Sigmoid colon (tissue), 7 donors: ENCODE measurements around the gene CFAP97D2. TPM values are rescaled to one million over a fixed set of nuclear protein-coding genes. Genes with fewer than 3 reads are reported as not detected.
"Not testable (repeated sequence)": the region's sequence is repeated elsewhere in the genome, so short reads cannot be mapped to it uniquely, and the experiment has no call there.

Experiments
- DNase-seq: peaks from one replicate; pipeline ENCODE4 v3.0.0-alpha.2; 2019
- H3K27ac ChIP-seq, 4 donors: fragments of 200-600 bp; sonication (generic); one replicate each; pipeline ENCODE4 v1.5.1; 2016 to 2019; ENCODE audit warnings: mild to moderate bottlenecking in 1 of 4
- H3K27me3 ChIP-seq, 3 donors: fragments of 200-600 bp; sonication (generic); one replicate each; pipeline ENCODE4 v1.5.1; 2019; ENCODE audit warnings: mild to moderate bottlenecking in 1 of 3
- H3K36me3 ChIP-seq, 4 donors: fragments of 200-600 bp; sonication (generic); one replicate each; pipeline ENCODE4 v1.5.1; 2016 to 2019
- H3K4me1 ChIP-seq, 4 donors: fragments of 200-600 bp; sonication (generic); one replicate each; pipeline ENCODE4 v1.5.1; 2017 to 2019
- H3K4me3 ChIP-seq, 4 donors: fragments of 200-600 bp; sonication (generic); one replicate each; pipeline ENCODE4 v1.5.1; 2017 to 2019; ENCODE audit warnings: mild to moderate bottlenecking in 2 of 4, moderate library complexity in 1 of 4
- H3K9me3 ChIP-seq, 4 donors: fragments of 200-600 bp in 3 of 4; sonication (generic) in 3 of 4; one replicate each; pipeline versions ENCODE4 v1.5.1 to v1.6.1; 2013 to 2019
- EP300 ChIP-seq, 4 donors: sonication (generic); formaldehyde crosslinking; IDR thresholded peaks; one replicate each; pipeline ENCODE4 v1.6.1; 2017; ENCODE audit warnings: antibody characterized with exemption in 4 of 4
- POLR2A ChIP-seq, 2 donors: fragments of 450-650 bp; IDR thresholded peaks; one replicate each; pipeline ENCODE4 v1.6.1; 2016; ENCODE audit warnings: antibody characterized with exemption in 2 of 2, mild to moderate bottlenecking in 2 of 2, moderate library complexity in 2 of 2
- POLR2AphosphoS5 ChIP-seq, 4 donors: sonication (generic); formaldehyde crosslinking; IDR thresholded peaks; one replicate each; pipeline ENCODE4 v1.6.1; 2017; ENCODE audit warnings: antibody characterized with exemption in 4 of 4
- WGBS, 2 donors: extraction: QIAGEN DNeasy Blood & Tissue Kit; methylation state at CpG; one replicate each; pipeline ENCODE4 v1.1.7; 2013; 5-methylcytosine and 5-hydroxymethylcytosine counted together
- intact Hi-C: fragments of 100-400 bp; cut with DNase I; formaldehyde crosslinking; loops from one replicate; pipeline ENCODE4 v1.15.1; 2023
- polyA plus RNA-seq, 3 donors: library from polyadenylated mRNA; stranded (reverse); fragments of 200-250 nt; gene quantifications; one replicate each; pipeline ENCODE4 v1.2.3, GENCODE V29; 2013
- total RNA-seq, 4 donors: library from RNA; depleted of rRNA; stranded (reverse); fragments of >200 nt; gene quantifications; one replicate each; pipeline ENCODE4 v1.1.0, GENCODE V29; 2016
- TF ChIP-seq, protein P1 (sequence below), 4 experiments: fragments of 450-650 bp in 3 of 4; fragments of 200-600 bp in 1 of 4; IDR thresholded peaks; one replicate each; pipeline ENCODE4 v1.5.1; 2016 to 2019; ENCODE audit warnings: antibody characterized with exemption in 4 of 4, mild to moderate bottlenecking in 3 of 4, moderate library complexity in 2 of 4
- donor health status: healthy with polysubstance abuse.
- donor health status: Bipolar disorder and iron deficiency.
- donor health status: healthy.

The CFAP97D2 gene
- total and polyA plus RNA-seq, 7 donors, result 0.04 TPM; not detected in 6

DNA sequence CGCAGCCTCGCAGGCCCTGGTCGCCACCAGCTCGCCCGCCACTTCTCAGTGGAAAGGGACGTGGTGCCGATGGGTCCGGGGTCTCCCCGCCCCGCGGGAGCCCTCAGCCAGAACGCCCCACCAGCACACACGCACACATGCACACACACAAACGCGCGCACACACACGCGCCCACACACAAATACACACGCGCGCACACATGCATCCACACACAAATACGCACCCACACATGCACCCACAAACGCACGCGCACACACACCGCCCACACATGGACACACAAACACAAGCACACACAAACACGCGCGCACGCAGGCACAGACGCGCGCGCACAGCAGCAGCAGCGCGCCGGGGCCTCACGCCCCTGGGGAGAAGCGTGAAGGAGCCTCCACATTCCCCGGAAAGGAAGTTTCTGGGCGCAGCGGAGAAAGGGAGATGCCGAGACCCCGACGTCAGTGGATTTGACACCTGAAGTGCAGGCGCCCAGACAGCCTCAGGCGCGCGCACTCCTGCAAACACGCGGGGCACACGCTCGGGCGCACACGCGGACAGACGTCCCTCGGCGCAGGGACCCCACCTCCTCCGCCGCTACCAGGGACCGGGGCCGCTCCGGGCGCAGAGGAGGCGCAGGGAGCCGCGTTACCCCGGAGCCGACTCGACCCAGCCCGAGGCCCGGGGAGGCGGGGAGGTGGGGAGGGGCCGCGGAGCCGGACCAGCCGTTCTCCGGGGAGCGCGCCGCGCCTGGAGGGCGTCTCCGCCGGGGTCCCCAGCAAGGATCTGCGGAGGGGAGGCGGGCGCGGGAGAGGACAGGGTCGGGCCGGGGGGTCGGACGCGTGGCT lies 47.3 kb upstream of the CFAP97D2 start:
- H3K36me3 ChIP-seq, result no peaks in the 10 kb centered on the region
- H3K9me3 ChIP-seq, result no peaks in the 10 kb centered on the region
- WGBS, 2 donors, result 1% methylated on average over 95 of the region's 95 CpGs
- no peaks in the 10 kb centered on the region for H3K27me3 ChIP-seq
- intact Hi-C loops, result loop anchor here (1.0 to 5.0 kb wide), 3 partner anchors 66 to 100 kb away; no protein-coding TSS in a partner anchor
- DNase-seq, result no peak
- H3K4me3 ChIP-seq, result peak overlapping the region; percentile 58 to 97 (median 76)
- H3K4me1 ChIP-seq, result peaks cover 0 to 47% (median 38%) of the 10 kb centered on the region in 4 donors
- no peak for TF ChIP-seq POLR2A (IDR thresholded peaks at IDR 0.05)
- no peak for TF ChIP-seq EP300 (IDR thresholded peaks at IDR 0.05)
- TF ChIP-seq, protein P1, sequence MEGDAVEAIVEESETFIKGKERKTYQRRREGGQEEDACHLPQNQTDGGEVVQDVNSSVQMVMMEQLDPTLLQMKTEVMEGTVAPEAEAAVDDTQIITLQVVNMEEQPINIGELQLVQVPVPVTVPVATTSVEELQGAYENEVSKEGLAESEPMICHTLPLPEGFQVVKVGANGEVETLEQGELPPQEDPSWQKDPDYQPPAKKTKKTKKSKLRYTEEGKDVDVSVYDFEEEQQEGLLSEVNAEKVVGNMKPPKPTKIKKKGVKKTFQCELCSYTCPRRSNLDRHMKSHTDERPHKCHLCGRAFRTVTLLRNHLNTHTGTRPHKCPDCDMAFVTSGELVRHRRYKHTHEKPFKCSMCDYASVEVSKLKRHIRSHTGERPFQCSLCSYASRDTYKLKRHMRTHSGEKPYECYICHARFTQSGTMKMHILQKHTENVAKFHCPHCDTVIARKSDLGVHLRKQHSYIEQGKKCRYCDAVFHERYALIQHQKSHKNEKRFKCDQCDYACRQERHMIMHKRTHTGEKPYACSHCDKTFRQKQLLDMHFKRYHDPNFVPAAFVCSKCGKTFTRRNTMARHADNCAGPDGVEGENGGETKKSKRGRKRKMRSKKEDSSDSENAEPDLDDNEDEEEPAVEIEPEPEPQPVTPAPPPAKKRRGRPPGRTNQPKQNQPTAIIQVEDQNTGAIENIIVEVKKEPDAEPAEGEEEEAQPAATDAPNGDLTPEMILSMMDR (IDR thresholded peaks at IDR 0.05), result no peak
- no peak for TF ChIP-seq POLR2AphosphoS5 (IDR thresholded peaks at IDR 0.05)
- H3K27ac ChIP-seq, result peak overlapping the region; percentile 74 to 88 (median 84)

DNA sequence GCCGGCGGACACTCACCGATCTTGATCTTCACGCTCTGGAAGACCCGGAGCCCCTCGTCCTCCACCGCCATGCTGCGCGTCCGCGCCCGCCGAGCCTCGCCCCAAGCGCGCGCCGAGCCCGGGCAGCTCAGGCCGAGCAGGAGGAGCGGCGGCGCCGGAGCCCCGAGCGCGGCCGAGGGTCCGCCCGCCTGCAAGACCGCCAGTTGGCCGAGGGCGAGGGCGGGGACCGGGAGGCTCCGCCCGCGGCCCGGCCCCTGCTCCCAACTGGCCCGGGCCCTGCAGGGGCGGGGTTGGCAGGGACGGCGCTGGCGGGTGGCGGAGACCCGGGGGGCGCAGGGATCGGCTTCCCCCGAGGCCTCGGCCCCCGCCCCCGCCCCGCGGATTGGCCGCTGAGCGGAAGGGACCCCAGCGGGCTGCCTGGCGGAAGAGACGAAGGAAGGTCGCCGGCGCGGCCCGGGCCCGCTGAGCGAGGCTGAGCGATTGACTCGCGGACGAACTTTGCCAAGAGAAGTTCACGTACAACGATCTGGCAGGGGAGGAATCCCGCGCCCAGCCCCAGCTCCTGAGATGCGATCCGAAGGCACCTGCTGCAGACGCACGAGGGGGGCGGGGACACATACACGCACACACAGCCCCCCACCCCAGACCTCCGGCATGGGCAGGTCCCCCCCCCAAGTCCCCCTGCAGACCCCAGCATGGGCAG lies 46.5 kb upstream of the CFAP97D2 start, which contains the start of gene RASA3:
Gene RASA3 (minus strand): TSS at position 205 of the 703 bp plus-strand sequence. CDS start 134 bp downstream, at position 71.
- H3K27me3 ChIP-seq, result no peaks in the 10 kb centered on the region
- H3K27ac ChIP-seq, result peak within 1 kb of the TSS; percentile 74 to 88 (median 84)
- peak; percentile 36 to 78 (median 72) for TF ChIP-seq POLR2AphosphoS5 (IDR thresholded peaks at IDR 0.05)
- TF ChIP-seq, protein P1 (IDR thresholded peaks at IDR 0.05), result no peak
- peaks cover 0 to 39% (median 31%) of the 10 kb centered on the region in 4 donors for H3K4me1 ChIP-seq
- 1% methylated on average over 81 of the region's 81 CpGs for WGBS, 2 donors
- peak within 1 kb of the TSS; percentile 58 to 97 (median 76) for H3K4me3 ChIP-seq
- H3K9me3 ChIP-seq, result no peaks in the 10 kb centered on the region
- H3K36me3 ChIP-seq, result no peaks in the 10 kb centered on the region
- peak; percentile 88 for DNase-seq
- intact Hi-C loops, result loop anchor here (1.0 to 5.0 kb wide), 3 partner anchors 67 to 100 kb away; no protein-coding TSS in a partner anchor

DNA sequence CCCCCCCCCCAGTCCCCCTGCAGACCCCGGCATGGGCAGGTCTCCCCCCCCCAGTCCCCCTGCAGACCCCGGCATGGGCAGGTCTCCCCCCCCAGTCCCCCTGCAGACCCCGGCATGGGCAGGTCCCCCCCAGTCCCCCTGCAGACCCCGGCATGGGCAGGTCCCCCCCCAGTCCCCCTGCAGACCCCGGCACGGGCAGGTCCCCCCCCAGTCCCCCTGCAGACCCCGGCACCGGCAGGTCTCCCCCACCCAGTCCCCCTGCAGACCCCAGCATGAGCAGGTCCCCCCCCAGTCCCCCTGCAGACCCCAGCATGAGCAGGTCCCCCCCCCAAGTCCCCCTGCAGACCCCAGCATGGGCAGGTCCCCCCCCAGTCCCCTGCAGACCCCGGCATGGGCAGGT lies 45.9 kb upstream of the CFAP97D2 start:
- not testable (repeated sequence) for H3K27me3 ChIP-seq, H3K36me3 ChIP-seq, DNase-seq, H3K9me3 ChIP-seq
- intact Hi-C loops, result loop anchor here (5.0 kb wide), 2 partner anchors 94 to 101 kb away; no protein-coding TSS in a partner anchor
- H3K27ac ChIP-seq, result peak overlapping the region in 1 of 4 donors; percentile 86
- WGBS, 2 donors, result 22 to 38% methylated on average over 7 to 8 of the region's 9 CpGs
- H3K4me3 ChIP-seq, result peak overlapping the region in 3 of 4 donors; percentile 58 to 97 (median 92)
- peaks cover 0 to 34% (median 25%) of the 10 kb centered on the region in 4 donors for H3K4me1 ChIP-seq

DNA sequence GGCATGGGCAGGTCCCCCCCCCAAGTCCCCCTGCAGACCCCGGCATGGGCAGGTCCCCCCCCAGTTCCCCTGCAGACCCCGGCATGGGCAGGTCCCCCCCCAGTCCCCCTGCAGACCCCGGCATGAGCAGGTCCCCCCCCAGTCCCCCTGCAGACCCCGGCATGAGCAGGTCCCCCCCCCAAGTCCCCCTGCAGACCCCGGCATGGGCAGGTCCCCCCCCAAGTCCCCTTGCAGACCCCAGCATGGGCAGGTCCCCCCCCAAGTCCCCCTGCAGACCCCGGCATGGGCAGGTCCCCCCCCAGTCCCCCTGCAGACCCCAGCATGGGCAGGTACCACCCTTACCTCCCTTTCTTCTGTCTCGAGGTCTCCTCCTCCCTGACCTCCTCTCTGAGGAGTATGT lies 45.5 kb upstream of the CFAP97D2 start:
- intact Hi-C loops, result loop anchor here (5.0 kb wide), 2 partner anchors 94 to 101 kb away; no protein-coding TSS in a partner anchor
- 46 to 64% methylated on average over 7 of the region's 7 CpGs for WGBS, 2 donors
- not testable (repeated sequence) for H3K27me3 ChIP-seq

DNA sequence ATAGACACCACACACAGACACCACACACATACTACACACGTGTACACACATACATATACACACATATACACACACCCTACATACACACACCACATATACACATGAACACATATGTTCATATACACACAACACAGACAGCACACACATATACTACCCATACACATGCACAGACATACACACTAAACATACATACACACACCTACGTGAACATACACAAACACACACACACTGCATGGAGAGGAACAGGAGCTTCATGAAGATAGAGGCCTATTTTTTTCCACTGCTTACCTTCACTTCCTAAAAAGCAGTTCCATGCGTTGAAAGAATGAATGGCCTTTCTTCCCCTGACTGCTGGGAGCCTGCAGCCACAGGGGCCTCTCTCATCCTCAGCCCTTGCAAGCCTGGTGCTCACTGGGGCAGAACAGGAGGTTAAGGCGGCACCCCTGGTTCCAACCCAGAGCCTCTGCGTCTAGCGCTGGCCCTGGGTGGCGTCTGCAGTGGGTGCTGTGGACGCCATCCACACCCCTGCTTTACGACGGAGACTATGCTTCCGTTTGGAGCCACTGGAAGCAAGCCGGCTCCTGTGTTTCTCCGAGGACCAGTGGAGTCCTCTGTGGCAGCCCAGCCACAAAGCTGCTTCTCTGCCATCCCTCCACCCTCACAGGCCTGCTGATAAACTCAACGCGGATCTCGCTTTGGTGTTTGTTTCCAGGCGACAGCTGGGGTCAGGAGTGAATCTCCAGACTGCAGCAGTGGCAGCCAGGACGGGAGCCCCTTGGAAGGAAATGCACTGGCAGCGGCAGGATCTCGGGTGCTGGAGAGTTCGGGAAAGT lies 44.7 kb upstream of the CFAP97D2 start:
- Histone ChIP-seq H3K4me1 (peaks cover 0 to 23% (median 16%) of the 10 kb centered on the region in 4 donors), H3K27me3 (no peaks in the 10 kb centered on the region), H3K36me3 (no peaks in the 10 kb centered on the region), H3K27ac (peak overlapping the region in 3 of 4 donors; percentile 10 to 56 (median 34)), H3K9me3 (no peaks in the 10 kb centered on the region), H3K4me3 (no peak overlapping the region)
- intact Hi-C loops, result loop anchor here (5.0 kb wide), 2 partner anchors 93 to 102 kb away; no protein-coding TSS in a partner anchor
- 36 to 66% methylated on average over 21 of the region's 21 CpGs for WGBS, 2 donors
- DNase-seq, result peak; percentile 61
- TF ChIP-seq POLR2A (IDR thresholded peaks at IDR 0.05) (no peak), EP300 (IDR thresholded peaks at IDR 0.05) (no peak), POLR2AphosphoS5 (IDR thresholded peaks at IDR 0.05) (no peak)
- TF ChIP-seq, protein P1 (IDR thresholded peaks at IDR 0.05), result no peak

More for the DNA sequence above, 45.5 kb upstream of the CFAP97D2 start:
- not testable (repeated sequence) for H3K27ac ChIP-seq, DNase-seq, H3K9me3 ChIP-seq, H3K36me3 ChIP-seq, H3K4me3 ChIP-seq
- peaks cover 0 to 29% (median 21%) of the 10 kb centered on the region in 4 donors for H3K4me1 ChIP-seq
